GM18867 (cell line): ENCODE measurements around the gene KRTAP3-1.

Experiments
- ATAC-seq: cut with Tn5 transposase; IDR thresholded peaks from one replicate; pipeline ENCODE4 v1.9.1; 2021; ENCODE audit warnings: mild to moderate bottlenecking, moderate library complexity; ENCODE audit not compliant: unreplicated experiment

KRTAP3-1 gene

DNA sequence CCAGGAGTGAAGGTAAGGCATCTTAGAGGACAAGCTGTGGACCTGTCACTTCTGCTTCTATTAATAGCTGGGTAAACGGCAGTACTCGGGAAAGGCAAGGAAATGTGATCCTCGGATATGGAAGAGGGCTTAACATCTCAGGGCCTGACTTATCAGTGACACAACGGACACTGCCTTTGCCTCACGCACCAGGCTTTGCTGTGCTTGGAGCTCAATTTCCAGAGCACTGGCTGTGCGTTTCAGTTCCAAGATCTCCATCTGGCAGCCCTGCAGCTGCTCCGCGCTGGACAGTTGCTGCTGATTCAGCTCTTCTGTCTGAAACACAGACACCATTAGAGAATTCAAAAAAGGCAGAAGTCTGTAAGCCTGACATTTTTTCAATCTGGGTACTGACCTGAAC lies 28.3 kb downstream of the KRTAP3-1 start:
- no peak for ATAC-seq

DNA sequence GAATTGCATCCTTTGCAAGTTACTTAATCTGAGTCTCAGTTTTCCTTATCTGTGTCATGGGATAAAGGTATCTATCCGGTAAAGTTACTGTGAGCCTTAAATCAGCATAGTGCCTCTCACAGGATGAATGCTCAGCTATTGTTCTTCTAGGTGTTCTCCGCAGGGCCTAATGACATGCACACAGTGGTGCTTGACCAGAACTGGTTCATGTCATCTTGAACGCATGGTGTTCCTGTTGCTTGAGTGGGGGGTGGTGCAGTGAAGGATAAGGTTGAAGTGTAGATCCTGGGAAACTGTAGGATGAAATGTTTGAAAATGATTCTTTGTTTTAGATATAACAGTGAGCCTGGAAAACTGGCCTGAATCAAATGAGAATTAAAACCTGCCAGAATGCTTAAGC lies 28.8 kb downstream of the KRTAP3-1 start:
- ATAC-seq: no peak

GRCh38 chr17:40978575-40979151 lies 30.3 kb downstream of the KRTAP3-1 start:
- ATAC-seq: no peak

- ATAC-seq: no peak
These were observed 33.4 kb downstream of the KRTAP3-1 start for GRCh38 chr17:40975516-40975915.

DNA sequence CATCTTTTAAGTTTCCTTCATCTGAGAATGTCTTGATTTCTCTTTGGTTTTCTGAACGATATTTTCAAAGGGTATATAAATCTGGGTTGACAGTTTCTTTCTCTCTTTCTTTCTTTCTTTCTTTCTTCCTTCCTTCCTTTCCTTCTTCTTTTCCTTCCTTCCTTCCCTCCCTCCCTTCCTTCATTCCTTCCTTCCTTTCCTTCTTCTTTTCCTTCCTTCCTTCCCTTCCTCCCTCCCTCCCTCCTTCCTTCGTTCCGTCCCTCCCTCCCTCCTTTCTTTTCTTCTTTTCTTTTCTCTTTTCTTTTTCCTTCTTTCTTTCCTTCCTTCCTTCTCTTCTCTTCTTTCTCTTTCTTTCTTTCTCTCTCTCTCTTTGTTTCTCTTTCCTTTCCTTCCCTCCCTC lies 34.6 kb downstream of the KRTAP3-1 start:
- no peak for ATAC-seq

GRCh38 chr17:40967582-40967981 lies 41.3 kb downstream of the KRTAP3-1 start:
- no peak for ATAC-seq

- no peak for ATAC-seq
These were observed 42.1 kb downstream of the KRTAP3-1 start, which contains the start of gene KRT39 for GRCh38 chr17:40966848-40967247. TSS of gene KRT39 (minus strand) at chr17:40966948. CDS start at chr17:40966856, 92 bp downstream.

GRCh38 chr17:40963838-40964237 lies 45.1 kb downstream of the KRTAP3-1 start:
- ATAC-seq: no peak

DNA sequence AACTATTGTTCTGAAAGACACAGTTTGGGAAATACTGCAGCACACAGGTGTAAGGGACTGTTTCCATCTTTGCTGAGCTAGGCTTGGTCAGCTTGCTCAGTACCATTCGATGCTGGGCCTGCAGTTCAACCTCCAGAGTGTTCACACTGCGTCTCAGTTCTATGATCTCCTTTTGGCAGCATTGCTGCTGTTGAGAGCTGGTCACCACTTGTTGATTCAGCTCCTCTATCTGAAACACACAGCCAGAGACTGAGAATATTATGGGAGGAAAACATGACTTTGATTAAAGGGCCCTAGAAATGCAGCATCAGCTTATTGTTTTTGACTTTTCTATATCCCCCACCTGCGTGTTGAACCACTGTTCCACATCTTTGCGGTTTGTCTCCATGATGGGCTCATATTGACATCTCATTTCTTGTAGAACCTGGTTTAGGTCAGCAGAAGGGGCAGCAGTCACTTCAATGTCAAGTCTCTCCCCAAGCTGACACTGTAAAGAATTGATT lies 46.8 kb downstream of the KRTAP3-1 start:
- ATAC-seq: no peak

DNA sequence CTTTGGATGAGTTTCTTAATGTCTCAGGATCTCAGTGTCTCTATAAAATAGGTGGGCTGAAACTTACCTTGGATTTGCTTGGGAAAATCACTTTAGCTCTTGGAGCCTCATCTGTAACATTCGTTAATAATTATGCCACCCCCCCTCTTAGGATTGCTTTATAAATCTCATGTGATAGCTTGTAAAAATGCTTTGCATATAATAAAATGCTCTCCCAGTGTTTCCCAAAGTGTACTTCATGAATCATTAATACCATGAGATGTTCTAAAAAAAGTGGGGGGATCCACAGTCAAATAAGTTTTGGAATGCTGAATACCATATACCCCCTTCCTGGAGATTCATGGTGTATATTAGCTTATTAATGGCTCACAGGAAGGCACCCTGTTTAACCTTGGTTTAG lies 47.3 kb downstream of the KRTAP3-1 start:
- no peak for ATAC-seq

DNA sequence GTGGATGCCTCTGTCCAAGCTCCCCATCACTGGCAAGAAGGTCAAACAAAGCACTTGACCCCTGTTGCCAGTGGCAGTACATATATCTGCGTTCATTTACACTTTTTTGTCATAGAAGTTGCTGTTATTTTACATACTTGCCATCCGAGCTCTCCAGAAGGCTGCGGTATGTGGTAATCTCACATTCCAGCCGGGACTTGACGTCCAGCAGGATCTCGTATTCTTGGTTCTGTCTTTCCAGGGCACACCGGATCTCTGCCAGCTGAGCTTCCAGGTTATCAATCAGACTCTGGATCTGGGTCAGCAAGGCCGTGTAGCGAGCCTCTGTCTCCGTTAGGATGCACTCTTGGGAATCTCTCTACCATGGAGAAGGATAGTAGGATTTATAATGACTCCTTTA lies 48.8 kb downstream of the KRTAP3-1 start:
- no peak for ATAC-seq
